Fibroblast of skin of scalp (primary cell): ENCODE results near the gene TMEM165.

Experiments
- DNase-seq: peaks from one replicate; pipeline ENCODE4 v3.0.0-alpha.2; 2013

The TMEM165 gene

DNA sequence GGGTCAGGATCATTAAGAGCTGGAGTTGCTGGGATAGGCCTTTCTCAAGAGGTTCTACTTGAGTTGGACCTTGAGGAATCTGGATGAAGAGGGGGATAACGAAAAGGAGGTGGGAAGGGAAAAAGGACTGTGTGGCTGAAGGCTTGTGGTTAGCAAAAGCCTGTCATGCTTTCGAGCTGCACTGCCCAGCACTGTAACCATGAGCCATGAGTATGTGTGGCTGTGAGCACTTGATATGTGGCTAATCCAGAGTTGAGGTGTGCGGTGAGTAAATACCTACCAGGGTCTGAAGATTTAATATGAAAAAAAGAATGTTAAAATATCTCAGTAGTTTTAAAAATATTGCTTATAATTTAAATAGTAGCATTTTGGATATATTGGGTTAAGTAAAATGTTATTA is 11.4 kb downstream of the TMEM165 start:
- DNase-seq: no peak

- DNase-seq: no peak
Measured at GRCh38 chr4:55407764-55408163, 12.0 kb downstream of the TMEM165 start.

- DNase-seq: peak; percentile 85
Measured at GRCh38 chr4:55409468-55410171, 13.9 kb downstream of the TMEM165 start.

DNA sequence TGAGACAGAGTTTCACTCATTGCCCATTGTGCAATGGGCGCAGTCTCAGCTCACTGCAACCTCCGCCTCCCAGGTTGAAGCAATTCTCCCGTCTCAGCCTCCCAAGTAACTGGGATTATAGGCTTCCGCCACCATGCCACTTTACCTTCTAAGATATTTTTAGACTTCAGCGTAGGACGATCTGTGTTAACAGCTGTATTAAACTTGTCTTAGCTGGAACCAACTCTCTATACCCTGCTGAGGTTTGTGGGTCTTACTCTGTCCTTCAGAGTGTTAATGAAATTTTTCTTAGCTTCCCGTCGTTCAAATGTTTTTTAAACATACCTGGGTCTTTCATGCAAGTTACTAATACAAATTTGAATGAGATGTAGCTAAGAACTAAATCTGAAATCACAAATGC is 14.7 kb downstream of the TMEM165 start:
- no peak for DNase-seq

DNA sequence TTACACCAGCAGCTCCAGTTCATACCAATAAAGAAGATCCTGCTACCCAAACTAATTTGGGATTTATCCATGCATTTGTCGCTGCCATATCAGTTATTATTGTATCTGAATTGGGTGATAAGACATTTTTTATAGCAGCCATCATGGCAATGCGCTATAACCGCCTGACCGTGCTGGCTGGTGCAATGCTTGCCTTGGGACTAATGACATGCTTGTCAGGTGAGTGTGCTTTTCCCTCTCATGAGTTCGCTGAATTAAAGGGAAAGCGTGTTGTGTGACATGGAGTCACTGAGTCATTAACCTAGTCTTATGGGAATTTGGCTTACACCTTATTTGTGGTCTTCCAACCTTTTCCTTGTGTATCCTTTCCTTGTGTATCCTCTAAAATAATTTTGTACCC is 15.9 kb downstream of the TMEM165 start:
- no peak for DNase-seq

DNA sequence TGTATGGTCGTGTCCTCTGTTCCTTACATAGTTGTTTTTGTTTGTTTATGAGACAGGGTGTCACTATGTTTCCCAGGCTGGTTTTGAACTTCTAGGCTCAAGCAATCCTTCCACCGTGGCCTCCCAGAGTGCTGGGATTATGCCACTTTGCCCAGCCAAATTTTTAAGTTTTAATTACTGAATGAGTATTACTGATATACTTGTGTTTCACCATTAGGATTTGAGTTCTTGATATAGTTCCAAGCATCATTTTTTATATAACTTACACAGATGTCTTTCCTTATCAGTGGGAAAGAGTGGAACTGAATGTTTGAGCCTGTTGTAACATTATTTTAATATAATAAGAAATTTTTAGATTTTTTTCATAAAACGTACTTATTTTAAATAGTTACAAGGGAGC is 20.4 kb downstream of the TMEM165 start:
- DNase-seq: no peak

- no peak for DNase-seq
Measured at GRCh38 chr4:55424791-55425190, 29.0 kb downstream of the TMEM165 start.

- DNase-seq: no peak
Measured at GRCh38 chr4:55431710-55432336, 36.1 kb downstream of the TMEM165 start.

DNA sequence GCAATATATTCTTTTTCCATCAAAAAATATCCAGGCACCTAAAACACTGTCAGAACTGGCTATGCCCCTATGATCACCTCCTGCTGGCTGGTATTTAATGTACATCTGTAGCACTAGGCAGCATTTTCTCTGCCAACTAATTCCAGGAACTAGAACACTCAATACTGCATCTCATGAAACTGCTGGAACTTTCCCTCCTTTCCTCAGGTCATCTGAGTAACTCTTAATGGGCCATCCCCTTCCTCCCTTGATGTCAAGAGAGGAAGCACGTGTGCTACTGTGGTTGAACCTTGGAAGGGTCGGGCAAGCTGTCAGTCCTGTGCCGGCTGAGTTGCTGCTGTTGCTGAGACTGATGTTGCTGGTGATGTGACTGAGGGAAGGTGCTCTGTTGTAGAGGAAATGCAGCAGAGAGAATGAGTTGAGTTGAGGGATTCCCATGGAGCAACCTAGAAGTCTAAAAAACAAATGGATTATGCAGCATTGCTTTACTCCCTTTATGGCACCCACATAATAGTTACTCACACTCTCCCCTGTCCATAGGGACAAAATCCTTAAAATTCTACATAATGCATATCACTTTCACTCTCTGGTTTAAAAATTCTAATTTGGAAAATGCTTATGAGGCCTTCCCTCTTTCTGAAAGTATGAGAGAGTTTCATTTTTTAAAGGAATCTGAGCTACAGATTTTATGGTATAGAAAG is 39.5 kb downstream of the TMEM165 start:
- peak; percentile 27 for DNase-seq

- DNase-seq: peak; percentile 21
Measured at GRCh38 chr4:55437356-55437796, 41.6 kb downstream of the TMEM165 start.

DNA sequence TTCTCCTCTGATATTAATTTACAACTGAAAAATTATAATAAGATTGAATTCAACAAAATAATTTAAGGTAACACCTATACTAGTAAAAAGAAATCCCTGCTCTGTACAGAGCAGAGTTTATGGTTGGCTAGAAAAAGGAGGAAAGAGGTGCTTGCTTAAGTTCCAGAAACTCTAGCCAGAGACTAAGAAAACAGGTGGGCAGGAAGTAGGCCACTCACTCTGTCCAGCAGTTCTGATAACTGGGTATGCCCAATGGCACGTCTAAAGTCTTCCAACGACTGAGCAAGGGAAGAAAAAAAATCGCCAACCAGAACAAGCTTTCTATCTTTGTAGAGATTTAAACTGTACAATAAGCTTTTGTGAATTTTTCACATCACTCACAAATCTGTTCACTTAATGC is 42.1 kb downstream of the TMEM165 start:
- no peak for DNase-seq

GRCh38 chr4:55438314-55438713 is 42.6 kb downstream of the TMEM165 start:
- DNase-seq: no peak

DNA sequence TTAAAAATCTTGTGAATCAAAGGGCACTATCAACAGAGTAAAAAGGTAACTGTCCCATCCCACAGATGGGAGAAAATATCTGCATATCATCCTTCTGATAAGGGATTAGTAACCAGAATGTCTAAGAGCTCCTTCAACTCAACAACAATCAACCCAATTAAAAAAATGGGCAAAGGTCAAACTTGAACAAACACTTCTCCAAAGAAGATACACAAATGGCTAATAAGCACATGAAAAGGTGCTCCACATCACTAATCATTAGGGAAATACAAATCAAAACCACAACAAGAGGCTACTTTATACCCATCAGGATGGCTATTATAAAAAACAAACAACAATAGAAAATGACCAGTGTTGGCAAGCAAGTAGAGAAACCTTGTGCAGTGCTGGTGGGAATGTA is 43.3 kb downstream of the TMEM165 start:
- DNase-seq: no peak

- DNase-seq: no peak
Measured at GRCh38 chr4:55440786-55441185, 45.0 kb downstream of the TMEM165 start.

DNA sequence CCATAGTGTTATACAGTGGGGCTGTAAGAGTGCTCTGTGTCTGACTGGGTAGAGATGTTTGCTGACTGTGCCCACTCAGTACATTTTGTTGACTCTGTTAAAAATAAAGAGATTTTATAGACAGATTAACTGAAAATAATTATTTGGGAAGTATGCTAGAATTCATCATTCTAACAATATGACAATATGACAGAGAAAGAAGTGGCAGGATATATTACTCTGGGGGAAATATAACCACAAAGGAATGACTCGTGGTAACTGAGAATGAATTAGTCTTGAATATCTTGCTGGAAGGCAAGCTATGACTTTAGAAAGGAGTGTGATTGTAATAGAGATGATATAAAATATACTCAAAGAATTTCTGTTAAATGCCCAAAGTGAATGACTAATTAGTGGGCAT is 46.8 kb downstream of the TMEM165 start:
- peak; percentile 11 for DNase-seq

GRCh38 chr4:55444827-55445226 is 49.1 kb downstream of the TMEM165 start:
- DNase-seq: peak; percentile 55

GRCh38 chr4:55445921-55446577 is 50.3 kb downstream of the TMEM165 start:
- peak; percentile 88 for DNase-seq

GRCh38 chr4:55446578-55446922 is 50.8 kb downstream of the TMEM165 start:
- peak; percentile 28 for DNase-seq

DNA sequence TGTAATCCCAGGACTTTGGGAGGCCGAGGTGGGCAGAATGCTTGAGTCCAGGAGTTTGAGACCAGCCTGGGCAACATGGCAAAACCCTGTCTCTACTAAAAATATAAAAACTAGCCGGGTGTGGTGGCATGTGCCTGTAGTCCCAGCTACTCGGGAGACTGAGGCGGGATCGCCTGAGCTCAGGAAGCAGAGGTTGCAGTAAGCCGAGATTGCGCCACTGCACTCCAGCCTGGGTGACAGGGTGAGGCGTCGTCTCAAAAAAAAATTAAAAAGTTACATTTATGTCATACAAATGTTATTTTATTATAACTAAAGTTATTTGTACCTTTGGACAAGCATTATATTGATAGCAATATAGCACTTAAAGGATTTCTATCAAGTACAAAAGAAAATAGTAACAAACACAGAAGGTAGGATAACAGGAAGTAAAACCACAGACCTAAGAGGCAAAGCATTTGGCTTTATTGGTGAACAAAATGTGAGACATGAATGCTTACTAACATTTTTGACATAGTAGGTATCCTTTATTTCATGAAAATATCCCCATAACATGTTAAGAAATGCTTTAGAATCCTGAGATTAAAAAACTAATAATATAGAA is 51.5 kb downstream of the TMEM165 start:
- DNase-seq: no peak

- peak; percentile 44 for DNase-seq
Measured at GRCh38 chr4:55447831-55448230, 52.1 kb downstream of the TMEM165 start.

DNA sequence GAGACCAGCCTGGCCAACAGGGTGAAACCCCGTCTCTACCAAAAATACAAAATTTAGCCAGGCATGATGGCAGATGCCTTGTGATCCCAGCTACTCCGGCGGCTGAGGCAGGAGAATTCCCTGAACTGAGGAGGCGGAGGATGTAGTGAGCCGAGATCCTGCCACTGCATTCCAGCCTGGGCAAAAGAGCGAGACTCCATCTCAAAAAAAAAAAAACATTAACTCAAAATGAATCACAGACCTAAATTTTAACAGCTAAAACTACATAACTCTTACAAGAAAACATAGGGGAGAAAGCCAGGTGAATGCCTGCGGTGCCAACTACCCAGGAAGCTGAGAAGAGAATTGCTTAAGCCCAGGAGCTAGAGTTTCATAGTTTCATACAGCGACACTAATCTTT is 54.8 kb downstream of the TMEM165 start:
- no peak for DNase-seq

- DNase-seq: peak; percentile 36
Measured at GRCh38 chr4:55458164-55458563, 62.4 kb downstream of the TMEM165 start.

- DNase-seq: no peak
Measured at GRCh38 chr4:55458611-55459010, 62.9 kb downstream of the TMEM165 start.
